LNCAP (cell line): Measurements from ENCODE around the gene CACNA2D4.

Experiments
- CTCF ChIP-seq: fragments of 450-650 bp; IDR thresholded peaks from 2 replicates; pipeline ENCODE4 v1.5.1; 2017; ENCODE audit warnings: mild to moderate bottlenecking

The CACNA2D4 gene

GRCh38 chr12:1804545-1805332 lies 113.7 kb downstream of the CACNA2D4 start:
- no peak for TF ChIP-seq CTCF

GRCh38 chr12:1803736-1804135 lies 114.7 kb downstream of the CACNA2D4 start:
- no peak for TF ChIP-seq CTCF

GRCh38 chr12:1801303-1801975 lies 117.0 kb downstream of the CACNA2D4 start:
- TF ChIP-seq CTCF = no peak

- no peak for TF ChIP-seq CTCF
Observed at GRCh38 chr12:1800401-1801302, 117.8 kb downstream of the CACNA2D4 start.

GRCh38 chr12:1799882-1800400 lies 118.5 kb downstream of the CACNA2D4 start:
- no peak for TF ChIP-seq CTCF

- no peak for TF ChIP-seq CTCF
Observed at GRCh38 chr12:1799051-1799881, 119.2 kb downstream of the CACNA2D4 start.
